GM13976 (cell line): ENCODE measurements around the gene KIF16B.
A peak's percentile ranks its signal among the peaks of the same experiment; 100 is the strongest.

Experiments
- DNase-seq: peaks from one replicate; pipeline ENCODE4 v3.0.0; 2012; ENCODE audit warnings: low spot score
- CTCF ChIP-seq: IDR thresholded peaks from 2 replicates; pipeline ENCODE4 v1.5.1; 2012; ENCODE audit warnings: borderline replicate concordance, mild to moderate bottlenecking; ENCODE audit not compliant: insufficient read depth; ENCODE audit errors: extremely low read depth, missing control alignments, control extremely low read depth
- in situ Hi-C: fragments of 300-500 bp; cut with MboI; formaldehyde crosslinking; loops from one replicate; pipeline ENCODE4 v1.12.0; 2022; ENCODE audit warnings: low sequenced_read_pairs, mixed read lengths, inconsistent platforms; ENCODE audit not compliant: unreplicated experiment

Gene KIF16B

GRCh38 chr20:16518784-16519084 lies 54.5 kb downstream of the KIF16B start:
- DNase-seq, result no peak
- in situ Hi-C loops, result loop anchor here (25.0 kb wide), 1 partner anchor 244 kb away; no protein-coding TSS in a partner anchor

GRCh38 chr20:16517946-16518783 lies 55.1 kb downstream of the KIF16B start:
- peak; percentile 32 for TF ChIP-seq CTCF
- in situ Hi-C loops, result loop anchor here (25.0 kb wide), 1 partner anchor 244 kb away; no protein-coding TSS in a partner anchor
- DNase-seq, result peak; percentile 56

More at GRCh38 chr20:16518784-16519084, 54.5 kb downstream of the KIF16B start:
- no peak for TF ChIP-seq CTCF

GRCh38 chr20:16516794-16517193 lies 56.5 kb downstream of the KIF16B start:
- no peak for DNase-seq
- no peak for TF ChIP-seq CTCF
- in situ Hi-C loops, result loop anchor here (25.0 kb wide), 1 partner anchor 246 kb away; no protein-coding TSS in a partner anchor

GRCh38 chr20:16515046-16515445 lies 58.2 kb downstream of the KIF16B start:
- in situ Hi-C loops, result loop anchor here (25.0 kb wide), 1 partner anchor 247 kb away; no protein-coding TSS in a partner anchor
- no peak for TF ChIP-seq CTCF

GRCh38 chr20:16514140-16514539 lies 59.1 kb downstream of the KIF16B start:
- in situ Hi-C loops, result loop anchor here (25.0 kb wide), 1 partner anchor 248 kb away; no protein-coding TSS in a partner anchor
- no peak for DNase-seq
- no peak for TF ChIP-seq CTCF

More at GRCh38 chr20:16515046-16515445, 58.2 kb downstream of the KIF16B start:
- DNase-seq, result no peak

- no peak for DNase-seq
- in situ Hi-C loops, result loop anchor here (25.0 kb wide), 1 partner anchor 256 kb away; no protein-coding TSS in a partner anchor
- no peak for TF ChIP-seq CTCF
Measured at GRCh38 chr20:16505894-16506293, 67.4 kb downstream of the KIF16B start.
